PFSK-1 (cell line): ENCODE data around the gene PTPN20.

Experiments used
- FOXP2 ChIP-seq: optimal IDR thresholded peaks from 2 replicates; pipeline ENCODE3; 2011; ENCODE audit warnings: borderline replicate concordance, control low read depth, inconsistent platforms; ENCODE audit not compliant: insufficient read depth; ENCODE audit errors: extremely low read length, extremely low read depth
- POLR2AphosphoS5 ChIP-seq: IDR thresholded peaks from 2 replicates; pipeline ENCODE4 v1.6.1; 2012; ENCODE audit warnings: low read depth, mild to moderate bottlenecking, control low read depth, low read length, moderate library complexity
- REST ChIP-seq, 2 experiments: IDR thresholded peaks; 2 replicates each; pipeline versions ENCODE4 v1.6.1 to v1.8.0; 2011 to 2012; ENCODE audit warnings: low read depth in 2 of 2, low read length in 2 of 2, control low read depth in 1 of 2, inconsistent platforms in 1 of 2, mild to moderate bottlenecking in 1 of 2, moderate library complexity in 1 of 2; ENCODE audit not compliant: insufficient read depth in 1 of 2

GRCh38 chr10:47047577-47048525 lies 136.6 kb downstream of the PTPN20 start:
- TF ChIP-seq FOXP2 (no peak), REST (IDR thresholded peaks at IDR 0.05; ENCODE audit: insufficient read depth in 1 of 2, low read depth in 2 of 2, low read length in 2 of 2) (no peak), POLR2AphosphoS5 (no peak)
